Smooth muscle cell (in vitro differentiated cells): Measurements from ENCODE around the gene ID3. TPM values are rescaled to one million over a fixed set of nuclear protein-coding genes. Genes with fewer than 3 reads are reported as not detected.

Experiments used
- DNase-seq: peaks from one replicate; lab custom pipeline; 2025; ENCODE audit not compliant: unreplicated experiment; lab: John Stamatoyannopoulos, UW
- H2AFZ ChIP-seq: fragments of 200-600 bp; sonication (generic); 2 replicates; pipeline ENCODE4 v1.6.0; 2016; ENCODE audit warnings: antibody characterized with exemption, low read depth, mild to moderate bottlenecking
- H3F3A ChIP-seq: fragments of 200-600 bp; sonication (generic); 2 replicates; pipeline ENCODE4 v1.6.0; 2017; ENCODE audit warnings: antibody characterized with exemption, low read depth
- H3K27ac ChIP-seq: fragments of 200-600 bp; sonication (generic); 2 replicates; pipeline ENCODE4 v1.5.1; 2016; ENCODE audit warnings: low read depth, mild to moderate bottlenecking
- H3K27me3 ChIP-seq: fragments of 200-600 bp; sonication (generic); 2 replicates; pipeline ENCODE4 v1.6.1; 2016; ENCODE audit warnings: low read depth, mild to moderate bottlenecking
- H3K36me3 ChIP-seq: fragments of 200-600 bp; sonication (generic); 2 replicates; pipeline ENCODE4 v1.5.1; 2016; ENCODE audit warnings: low read depth
- H3K4me1 ChIP-seq: fragments of 200-600 bp; sonication (generic); 2 replicates; pipeline ENCODE4 v1.5.1; 2016; ENCODE audit warnings: low read depth
- H3K4me2 ChIP-seq: fragments of 200-600 bp; sonication (generic); 2 replicates; pipeline ENCODE4 v1.6.0; 2016; ENCODE audit warnings: mild to moderate bottlenecking
- H3K4me3 ChIP-seq: fragments of 200-600 bp; sonication (generic); 2 replicates; pipeline ENCODE4 v1.5.1; 2016; ENCODE audit warnings: mild to moderate bottlenecking
- H3K79me2 ChIP-seq: fragments of 200-600 bp; sonication (generic); 2 replicates; pipeline ENCODE4 v1.6.0; 2016; ENCODE audit warnings: low read depth, mild to moderate bottlenecking
- H3K9ac ChIP-seq: fragments of 200-600 bp; sonication (generic); 2 replicates; pipeline ENCODE4 v1.6.0; 2016; ENCODE audit warnings: low read depth
- H3K9me3 ChIP-seq: fragments of 200-600 bp; sonication (generic); replicated peaks from 2 replicates; pipeline ENCODE4 v1.5.1; 2016; ENCODE audit warnings: low read depth
- H4K20me1 ChIP-seq: fragments of 200-600 bp; sonication (generic); 2 replicates; pipeline ENCODE4 v1.6.0; 2016; ENCODE audit warnings: low read depth
- WGBS: methylation state at CpG from one replicate; pipeline ENCODE4 v1.1.7; 2016; ENCODE audit warnings: low lambda C conversion rate; 5-methylcytosine and 5-hydroxymethylcytosine counted together
- polyA plus RNA-seq: library from polyadenylated mRNA; unstranded; fragments of >200 nt; fragmentation: Nextera tagmentation; extraction: Ambion mirVana; gene quantifications from 2 replicates; pipeline ENCODE4 v1.2.1, GENCODE V29; 2016
- total RNA-seq: library from RNA; depleted of rRNA; stranded (reverse); fragments of >200 nt; gene quantifications from 2 replicates; pipeline ENCODE4 v1.2.3, GENCODE V29; 2014
- TF ChIP-seq, protein P1 (sequence below): fragments of 200-600 bp; sonication (generic); IDR thresholded peaks from 2 replicates; pipeline ENCODE4 v1.5.1; 2017; ENCODE audit warnings: borderline replicate concordance, mild to moderate bottlenecking, antibody characterized with exemption; ENCODE audit not compliant: insufficient read depth, poor library complexity, severe bottlenecking

Gene ID3
- total RNA-seq (629 and 752 TPM in 2 replicates), polyA plus RNA-seq (929 and 1,018 TPM in 2 replicates)

- TF ChIP-seq, protein P1, sequence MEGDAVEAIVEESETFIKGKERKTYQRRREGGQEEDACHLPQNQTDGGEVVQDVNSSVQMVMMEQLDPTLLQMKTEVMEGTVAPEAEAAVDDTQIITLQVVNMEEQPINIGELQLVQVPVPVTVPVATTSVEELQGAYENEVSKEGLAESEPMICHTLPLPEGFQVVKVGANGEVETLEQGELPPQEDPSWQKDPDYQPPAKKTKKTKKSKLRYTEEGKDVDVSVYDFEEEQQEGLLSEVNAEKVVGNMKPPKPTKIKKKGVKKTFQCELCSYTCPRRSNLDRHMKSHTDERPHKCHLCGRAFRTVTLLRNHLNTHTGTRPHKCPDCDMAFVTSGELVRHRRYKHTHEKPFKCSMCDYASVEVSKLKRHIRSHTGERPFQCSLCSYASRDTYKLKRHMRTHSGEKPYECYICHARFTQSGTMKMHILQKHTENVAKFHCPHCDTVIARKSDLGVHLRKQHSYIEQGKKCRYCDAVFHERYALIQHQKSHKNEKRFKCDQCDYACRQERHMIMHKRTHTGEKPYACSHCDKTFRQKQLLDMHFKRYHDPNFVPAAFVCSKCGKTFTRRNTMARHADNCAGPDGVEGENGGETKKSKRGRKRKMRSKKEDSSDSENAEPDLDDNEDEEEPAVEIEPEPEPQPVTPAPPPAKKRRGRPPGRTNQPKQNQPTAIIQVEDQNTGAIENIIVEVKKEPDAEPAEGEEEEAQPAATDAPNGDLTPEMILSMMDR = no peak
- Histone ChIP-seq H2AFZ (no peak within 1 kb of the TSS), H3F3A (peaks cover 61% of the 10 kb centered on the region), H3K9ac (peak within 1 kb of the TSS; percentile 89), H3K27me3 (no peaks in the 10 kb centered on the region), H3K27ac (peak within 1 kb of the TSS; percentile 99), H3K79me2 (peaks cover 24% of the 10 kb centered on the region), H3K4me3 (peak within 1 kb of the TSS; percentile 89), H3K4me1 (peaks cover 76% of the 10 kb centered on the region), H4K20me1 (peaks cover 35% of the 10 kb centered on the region), H3K36me3 (no peaks in the 10 kb centered on the region), H3K9me3 (no peaks in the 10 kb centered on the region), H3K4me2 (peak within 1 kb of the TSS; percentile 98)
- WGBS = under 1% methylated on average over 55 of the region's 57 CpGs
- peak; percentile 77 for DNase-seq
These were observed at the start of gene ID3 for GRCh38 chr1:23559136-23559984. TSS of gene ID3 (minus strand) at chr1:23559501. CDS start at chr1:23559426, 75 bp downstream.

DNA sequence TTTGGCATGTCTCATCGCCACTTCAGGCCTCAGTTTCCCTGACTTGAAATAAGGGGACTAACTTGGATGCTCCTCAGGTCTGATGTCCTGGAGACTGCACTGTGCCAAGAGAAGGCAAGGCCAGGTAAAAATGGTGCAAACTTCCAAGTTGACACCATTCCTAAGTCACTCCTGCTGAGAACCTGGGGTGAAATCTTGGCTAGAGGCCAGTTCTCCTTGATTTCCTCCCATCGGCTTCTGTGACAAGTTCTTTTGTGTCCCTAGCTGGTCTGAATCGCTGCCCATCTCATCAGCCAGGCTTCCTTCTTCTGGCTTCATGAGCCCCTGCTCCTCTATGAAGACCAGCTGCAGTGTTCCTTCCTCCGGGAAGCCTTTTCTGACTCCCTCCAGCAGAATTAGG, 48.6 kb upstream of the ID3 start:
- Histone ChIP-seq H2AFZ (no peak overlapping the region), H3K79me2 (no peaks in the 10 kb centered on the region), H3F3A (no peaks in the 10 kb centered on the region), H4K20me1 (no peaks in the 10 kb centered on the region), H3K4me1 (no peaks in the 10 kb centered on the region), H3K4me3 (no peak overlapping the region), H3K9ac (no peak overlapping the region), H3K27ac (no peak overlapping the region), H3K4me2 (no peak overlapping the region), H3K27me3 (no peaks in the 10 kb centered on the region), H3K9me3 (no peaks in the 10 kb centered on the region), H3K36me3 (no peaks in the 10 kb centered on the region)
- TF ChIP-seq, protein P1 = no peak
- 86% methylated on average over 4 of the region's 4 CpGs for WGBS
- DNase-seq = no peak

DNA sequence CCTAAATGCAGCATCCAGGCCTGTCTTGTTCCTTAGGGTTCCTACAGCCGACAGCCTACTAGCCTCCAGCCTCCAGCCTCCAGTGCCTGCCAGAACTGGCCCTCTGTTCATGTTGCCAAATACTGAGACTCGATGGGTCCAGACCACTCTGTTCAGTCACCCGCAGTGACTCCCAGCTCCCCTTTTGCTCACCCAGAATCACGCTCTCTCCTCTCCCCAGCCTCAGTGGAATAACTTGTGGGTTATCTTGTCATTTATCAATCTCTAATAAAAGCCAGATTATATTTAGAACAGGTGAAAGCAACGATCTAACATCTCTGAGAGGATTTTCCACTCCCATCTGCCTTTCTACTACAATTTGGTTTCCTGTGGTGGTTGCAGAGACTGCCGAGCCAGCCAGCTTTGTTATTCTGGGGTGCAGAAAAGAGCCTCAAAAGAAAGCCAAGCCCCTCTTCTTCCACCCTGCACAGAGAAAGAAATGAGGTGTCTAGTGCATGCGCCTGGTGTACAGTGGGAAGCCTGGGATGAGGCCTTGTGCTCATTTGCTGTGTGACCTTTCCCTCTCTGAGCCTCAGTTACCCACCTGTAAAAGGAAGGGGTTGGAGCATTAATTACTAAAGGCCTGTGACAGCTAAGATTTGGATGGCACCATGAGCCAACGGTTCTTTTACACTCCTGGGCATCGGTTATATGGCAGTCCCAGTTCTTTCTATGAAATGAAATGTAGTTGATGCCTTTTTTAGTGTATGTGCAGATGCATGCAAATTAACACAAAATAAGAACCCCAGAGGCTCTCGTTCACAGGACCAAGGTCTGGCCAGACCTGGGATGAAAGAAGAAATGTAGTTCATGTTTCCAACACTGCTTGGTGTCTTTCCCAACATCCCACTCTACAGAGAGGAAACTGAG, 42.9 kb upstream of the ID3 start:
- no peaks in the 10 kb centered on the region for H4K20me1 ChIP-seq
- no peak overlapping the region for H3K4me2 ChIP-seq
- H3K27ac ChIP-seq = no peak overlapping the region
- no peaks in the 10 kb centered on the region for H3K36me3 ChIP-seq
- no peak overlapping the region for H3K4me3 ChIP-seq
- H3F3A ChIP-seq = peaks cover 10% of the 10 kb centered on the region
- H3K9me3 ChIP-seq = no peaks in the 10 kb centered on the region
- no peak overlapping the region for H2AFZ ChIP-seq
- no peaks in the 10 kb centered on the region for H3K79me2 ChIP-seq
- TF ChIP-seq, protein P1 = no peak
- no peaks in the 10 kb centered on the region for H3K27me3 ChIP-seq
- no peak overlapping the region for H3K9ac ChIP-seq
- 93% methylated on average over 10 of the region's 10 CpGs for WGBS
- peaks cover 19% of the 10 kb centered on the region for H3K4me1 ChIP-seq
- no peak for DNase-seq
